Left kidney (tissue), 1 donor: ENCODE results near the gene TAF1B. TPM values are rescaled to one million over a fixed set of nuclear protein-coding genes. Genes with fewer than 3 reads are reported as not detected.

Source experiments
- polyA plus RNA-seq: library from polyadenylated mRNA; unstranded; fragments of 120-200 nt; gene quantifications from one replicate; pipeline ENCODE4 v1.2.1, GENCODE V29; 2013; ENCODE audit not compliant: insufficient read length

Gene TAF1B
- polyA plus RNA-seq, 1 donor: 38.7 TPM

Other genes starting within 250 kb of the TAF1B start
- gene YWHAQ, start 212.5 kb upstream of the TAF1B start, polyA plus RNA-seq: 467 TPM
- gene GRHL1, start 108.2 kb downstream of the TAF1B start, polyA plus RNA-seq: 7.2 TPM
- 23.6 TPM for gene KLF11, start 200.1 kb downstream of the TAF1B start, polyA plus RNA-seq
- gene CYS1, start 236.9 kb downstream of the TAF1B start, polyA plus RNA-seq: 83.0 TPM